OCI-LY1 (cell line): Measurements from ENCODE around the gene FDXR.

Experiments
- H2AFZ ChIP-seq: fragments of 200-600 bp; sonication (generic), shearing (Covaris generic); 2 replicates; pipeline ENCODE4 v1.6.0; 2014; ENCODE audit warnings: antibody characterized with exemption, mild to moderate bottlenecking, low read length
- H3F3A ChIP-seq: fragments of 200-600 bp; sonication (generic), shearing (Covaris generic); 2 replicates; pipeline ENCODE4 v1.6.0; 2014; ENCODE audit warnings: mild to moderate bottlenecking, antibody characterized with exemption, low read length, moderate library complexity; ENCODE audit not compliant: insufficient read depth
- H3K27ac ChIP-seq: fragments of 200-600 bp; sonication (generic); 2 replicates; pipeline ENCODE4 v1.5.1; 2014; ENCODE audit warnings: low read length, mixed run types, mild to moderate bottlenecking, low read depth; ENCODE audit not compliant: poor library complexity, severe bottlenecking
- H3K27me3 ChIP-seq: fragments of 200-600 bp; sonication (generic); 2 replicates; pipeline ENCODE4 v1.6.0; 2014; ENCODE audit warnings: antibody characterized with exemption, mild to moderate bottlenecking, low read length, moderate library complexity; ENCODE audit not compliant: insufficient read depth
- H3K36me3 ChIP-seq: fragments of 200-600 bp; sonication (generic); 2 replicates; pipeline ENCODE4 v1.6.1; 2014; ENCODE audit warnings: mild to moderate bottlenecking, antibody characterized with exemption, low read length, moderate library complexity, mixed read lengths; ENCODE audit not compliant: insufficient read depth
- H3K4me1 ChIP-seq: fragments of 200-600 bp; sonication (generic); 2 replicates; pipeline ENCODE4 v1.5.1; 2014; ENCODE audit warnings: mild to moderate bottlenecking, low read length, moderate library complexity; ENCODE audit not compliant: insufficient read depth, severe bottlenecking
- H3K4me2 ChIP-seq: fragments of 200-600 bp; sonication (generic), shearing (Covaris generic); 2 replicates; pipeline ENCODE4 v1.6.1; 2014; ENCODE audit warnings: low read length
- H3K4me3 ChIP-seq: fragments of 200-600 bp; sonication (generic); 2 replicates; pipeline ENCODE4 v1.5.1; 2014; ENCODE audit warnings: low read length, low read depth, mild to moderate bottlenecking, mixed read lengths; ENCODE audit not compliant: poor library complexity, severe bottlenecking
- H3K79me2 ChIP-seq: fragments of 200-600 bp; shearing (Covaris generic); 2 replicates; pipeline ENCODE4 v1.6.1; 2016; ENCODE audit warnings: mixed run types, low read length, mixed read lengths; ENCODE audit not compliant: insufficient read depth
- H3K9ac ChIP-seq: fragments of 200-600 bp; sonication (generic), shearing (Covaris generic); 2 replicates; pipeline ENCODE4 v1.6.1; 2014; ENCODE audit warnings: mild to moderate bottlenecking, low read length, mixed read lengths
- H3K9me2 ChIP-seq: fragments of 200-600 bp; sonication (generic), shearing (Covaris generic); 2 replicates; pipeline ENCODE4 v1.6.1; 2014; ENCODE audit warnings: low read depth, mild to moderate bottlenecking, low read length, mixed read lengths
- H3K9me3 ChIP-seq: fragments of 200-600 bp; shearing (Covaris generic); 2 replicates; pipeline ENCODE4 v1.6.1; 2014; ENCODE audit warnings: low read length, mixed read lengths
- H4K20me1 ChIP-seq: fragments of 200-600 bp; sonication (generic), shearing (Covaris generic); 2 replicates; pipeline ENCODE4 v1.6.0; 2016; ENCODE audit warnings: mild to moderate bottlenecking, low read length; ENCODE audit not compliant: insufficient read depth
- CTCF ChIP-seq: fragments of 200-600 bp; sonication (generic), shearing (Covaris generic); IDR thresholded peaks from 2 replicates; pipeline ENCODE4 v1.5.1; 2017; ENCODE audit warnings: mild to moderate bottlenecking, antibody characterized with exemption, low read length, moderate library complexity, mixed read lengths
- EZH2 ChIP-seq: fragments of 200-600 bp; sonication (generic), shearing (Covaris generic); IDR thresholded peaks from 2 replicates; pipeline ENCODE4 v1.8.0; 2017; ENCODE audit warnings: borderline replicate concordance, mixed run types, mild to moderate bottlenecking, antibody characterized with exemption, low read length, moderate library complexity, mixed read lengths

Gene FDXR

GRCh38 chr17:74903034-74903433 is 30.2 kb upstream of the FDXR start:
- H2AFZ ChIP-seq = no peak overlapping the region
- TF ChIP-seq EZH2 = no peak
- TF ChIP-seq CTCF = no peak
- no peaks in the 10 kb centered on the region for H3K9me2 ChIP-seq
- H3K9ac ChIP-seq = no peak overlapping the region
- H3K79me2 ChIP-seq = no peaks in the 10 kb centered on the region
- no peaks in the 10 kb centered on the region for H3K4me1 ChIP-seq
- H3K27ac ChIP-seq = no peak overlapping the region
- no peaks in the 10 kb centered on the region for H3K27me3 ChIP-seq
- no peak overlapping the region for H3K4me3 ChIP-seq
- no peaks in the 10 kb centered on the region for H3F3A ChIP-seq
- H3K4me2 ChIP-seq = no peak overlapping the region
- H3K36me3 ChIP-seq = no peaks in the 10 kb centered on the region
- H3K9me3 ChIP-seq = no peaks in the 10 kb centered on the region
- no peaks in the 10 kb centered on the region for H4K20me1 ChIP-seq

DNA sequence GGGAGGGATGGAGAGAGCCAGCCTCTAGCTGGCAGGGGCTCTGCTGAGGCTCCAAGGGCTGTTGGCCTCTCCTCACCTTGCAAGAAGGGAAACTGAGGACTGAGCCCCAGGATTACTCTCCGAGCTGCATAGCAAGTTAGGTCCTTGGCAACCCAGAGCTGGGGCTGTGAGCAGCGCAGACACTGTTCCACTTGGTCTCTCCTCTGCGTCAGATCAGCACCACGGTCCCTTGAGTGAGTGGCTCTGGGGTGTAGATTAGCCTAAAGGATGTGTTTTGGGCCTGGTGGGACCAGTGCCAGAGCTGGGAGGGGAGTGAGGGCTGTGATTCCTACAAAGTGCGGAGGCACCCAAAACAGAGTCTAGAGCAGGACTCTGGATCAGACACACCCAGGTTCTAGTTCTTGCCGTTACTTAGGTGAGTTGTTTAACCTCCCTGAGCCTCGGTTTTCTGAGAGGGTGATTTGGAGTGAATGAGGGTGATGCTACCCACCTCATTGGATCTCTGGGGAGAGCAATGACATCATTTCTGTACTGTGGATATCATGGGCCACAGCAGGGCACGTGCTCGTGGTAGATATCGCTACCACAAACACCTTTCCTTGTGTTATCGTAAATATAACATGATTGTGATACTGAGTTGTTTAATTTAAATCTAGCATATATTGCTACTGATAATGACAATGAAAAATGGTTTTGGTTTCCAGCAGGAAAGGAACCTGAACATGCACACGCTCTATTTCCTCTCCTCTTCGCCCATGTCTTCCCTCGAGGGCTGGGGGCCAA is 28.8 kb upstream of the FDXR start:
- Histone ChIP-seq H3K9me3 (no peaks in the 10 kb centered on the region), H3K4me1 (no peaks in the 10 kb centered on the region), H3K27ac (no peak overlapping the region), H3F3A (no peaks in the 10 kb centered on the region), H2AFZ (no peak overlapping the region), H3K4me2 (no peak overlapping the region), H3K36me3 (no peaks in the 10 kb centered on the region), H3K9me2 (no peaks in the 10 kb centered on the region), H3K9ac (no peak overlapping the region), H3K79me2 (no peaks in the 10 kb centered on the region), H3K27me3 (no peaks in the 10 kb centered on the region; the same call in 1 of the 2 replicates), H4K20me1 (no peaks in the 10 kb centered on the region), H3K4me3 (no peak overlapping the region)
- TF ChIP-seq EZH2 (no peak), CTCF (no peak)

- Histone ChIP-seq H2AFZ (no peak overlapping the region), H4K20me1 (no peaks in the 10 kb centered on the region), H3K4me3 (no peak overlapping the region), H3K4me1 (no peaks in the 10 kb centered on the region), H3K4me2 (no peak overlapping the region), H3K36me3 (no peaks in the 10 kb centered on the region), H3F3A (no peaks in the 10 kb centered on the region), H3K9me2 (no peaks in the 10 kb centered on the region), H3K9ac (no peak overlapping the region), H3K79me2 (no peaks in the 10 kb centered on the region), H3K27me3 (no peaks in the 10 kb centered on the region; the same call in 1 of the 2 replicates), H3K9me3 (no peaks in the 10 kb centered on the region), H3K27ac (no peak overlapping the region)
- no peak for TF ChIP-seq CTCF
- TF ChIP-seq EZH2 = no peak
These were observed 27.4 kb upstream of the FDXR start for GRCh38 chr17:74900208-74900607.
